SW 1271 (cell line): ENCODE measurements around the gene CAMK2A.

ENCODE experiments used
- DNase-seq, 2 experiments: peaks; one replicate each; lab custom pipeline; 2025; lab: John Stamatoyannopoulos, UW

CAMK2A gene

GRCh38 chr5:150209099-150209635 is 80.4 kb downstream of the CAMK2A start:
- no peak for DNase-seq

GRCh38 chr5:150208187-150209098 is 81.1 kb downstream of the CAMK2A start:
- DNase-seq, result peak in 1 of 2 experiments; percentile 10

GRCh38 chr5:150206779-150207115 is 82.8 kb downstream of the CAMK2A start:
- no peak for DNase-seq

- DNase-seq, result no peak
These were observed 83.3 kb downstream of the CAMK2A start for GRCh38 chr5:150206098-150206778.

GRCh38 chr5:150204590-150204960 is 85.0 kb downstream of the CAMK2A start:
- no peak for DNase-seq

- no peak for DNase-seq
These were observed 85.6 kb downstream of the CAMK2A start for GRCh38 chr5:150203832-150204589.

GRCh38 chr5:150202501-150202900 is 87.1 kb downstream of the CAMK2A start:
- no peak for DNase-seq

- DNase-seq, result no peak
These were observed 92.1 kb downstream of the CAMK2A start for GRCh38 chr5:150197476-150197875.

GRCh38 chr5:150196986-150197385 is 92.6 kb downstream of the CAMK2A start:
- no peak for DNase-seq

GRCh38 chr5:150196514-150196913 is 93.1 kb downstream of the CAMK2A start:
- no peak for DNase-seq

- no peak for DNase-seq
These were observed 93.7 kb downstream of the CAMK2A start for GRCh38 chr5:150195736-150196485.

GRCh38 chr5:150192462-150192861 is 97.1 kb downstream of the CAMK2A start:
- no peak for DNase-seq

GRCh38 chr5:150190987-150191386 is 98.6 kb downstream of the CAMK2A start:
- DNase-seq, result no peak

- no peak for DNase-seq
These were observed 99.0 kb downstream of the CAMK2A start for GRCh38 chr5:150190503-150190979.

- DNase-seq, result no peak
These were observed 99.7 kb downstream of the CAMK2A start, which contains the start of gene SLC6A7 for GRCh38 chr5:150189728-150190502. Gene SLC6A7, plus strand, starts transcription at chr5:150190062. Its CDS starts 266 bp downstream, at chr5:150190328.

GRCh38 chr5:150189326-150189725 is 100.2 kb downstream of the CAMK2A start:
- no peak for DNase-seq

GRCh38 chr5:150188146-150188842 is 101.3 kb downstream of the CAMK2A start:
- DNase-seq, result no peak

- no peak for DNase-seq
These were observed 102.7 kb downstream of the CAMK2A start for GRCh38 chr5:150186897-150187296.

GRCh38 chr5:150186137-150186536 is 103.4 kb downstream of the CAMK2A start:
- no peak for DNase-seq
